Right lobe of liver (tissue), 4 donors: Measurements from ENCODE around the gene CRYBA4.

Source experiments
- POLR2A ChIP-seq: fragments of 450-650 bp; IDR thresholded peaks from one replicate; pipeline ENCODE4 v1.6.1; 2017; ENCODE audit warnings: antibody characterized with exemption, mild to moderate bottlenecking
- TF ChIP-seq, protein P1 (sequence below), 4 donors: fragments of 200-600 bp in 3 of 4; fragments of 450-650 bp in 1 of 4; IDR thresholded peaks; one replicate each; pipeline versions ENCODE4 v1.5.1 to v1.8.0; 2016 to 2022; ENCODE audit warnings: antibody characterized with exemption in 4 of 4, mild to moderate bottlenecking in 2 of 4
- donor health status: DM: no; HTN: no; CAD: no.
- donor health status: DM: no; HTN: no; CAD: no.
- donor health status: DM: no; HTN: yes; CAD: no.

DNA sequence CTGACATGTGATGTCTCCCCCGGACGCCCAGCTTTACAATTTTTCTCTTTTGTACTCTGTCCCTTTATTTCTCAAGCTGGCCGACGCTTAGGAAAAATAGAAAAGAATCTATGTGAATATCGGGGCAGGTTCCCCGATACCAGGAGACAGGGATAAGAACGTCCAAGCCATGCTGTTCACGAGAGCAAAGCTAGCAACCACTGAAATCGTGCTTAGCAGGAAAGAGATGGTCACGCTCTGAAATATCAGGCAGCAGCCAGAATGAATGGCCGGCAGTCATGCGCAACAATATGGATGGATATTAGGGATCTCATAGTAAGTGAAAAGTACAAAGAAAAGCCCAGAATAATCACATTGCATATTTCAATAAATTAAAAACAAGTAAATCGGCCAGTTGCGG, 7.4 kb upstream of the CRYBA4 start:
- TF ChIP-seq, protein P1, sequence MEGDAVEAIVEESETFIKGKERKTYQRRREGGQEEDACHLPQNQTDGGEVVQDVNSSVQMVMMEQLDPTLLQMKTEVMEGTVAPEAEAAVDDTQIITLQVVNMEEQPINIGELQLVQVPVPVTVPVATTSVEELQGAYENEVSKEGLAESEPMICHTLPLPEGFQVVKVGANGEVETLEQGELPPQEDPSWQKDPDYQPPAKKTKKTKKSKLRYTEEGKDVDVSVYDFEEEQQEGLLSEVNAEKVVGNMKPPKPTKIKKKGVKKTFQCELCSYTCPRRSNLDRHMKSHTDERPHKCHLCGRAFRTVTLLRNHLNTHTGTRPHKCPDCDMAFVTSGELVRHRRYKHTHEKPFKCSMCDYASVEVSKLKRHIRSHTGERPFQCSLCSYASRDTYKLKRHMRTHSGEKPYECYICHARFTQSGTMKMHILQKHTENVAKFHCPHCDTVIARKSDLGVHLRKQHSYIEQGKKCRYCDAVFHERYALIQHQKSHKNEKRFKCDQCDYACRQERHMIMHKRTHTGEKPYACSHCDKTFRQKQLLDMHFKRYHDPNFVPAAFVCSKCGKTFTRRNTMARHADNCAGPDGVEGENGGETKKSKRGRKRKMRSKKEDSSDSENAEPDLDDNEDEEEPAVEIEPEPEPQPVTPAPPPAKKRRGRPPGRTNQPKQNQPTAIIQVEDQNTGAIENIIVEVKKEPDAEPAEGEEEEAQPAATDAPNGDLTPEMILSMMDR (IDR thresholded peaks at IDR 0.05) = no peak
- no peak for TF ChIP-seq POLR2A
